Measurements from ENCODE around the gene ATP9A. TPM values are rescaled to one million over a fixed set of nuclear protein-coding genes. Genes with fewer than 3 reads are reported as not detected.

Gene ATP9A
- total RNA-seq, 1 donor from 2014 or later: 35.8 TPM

DNA sequence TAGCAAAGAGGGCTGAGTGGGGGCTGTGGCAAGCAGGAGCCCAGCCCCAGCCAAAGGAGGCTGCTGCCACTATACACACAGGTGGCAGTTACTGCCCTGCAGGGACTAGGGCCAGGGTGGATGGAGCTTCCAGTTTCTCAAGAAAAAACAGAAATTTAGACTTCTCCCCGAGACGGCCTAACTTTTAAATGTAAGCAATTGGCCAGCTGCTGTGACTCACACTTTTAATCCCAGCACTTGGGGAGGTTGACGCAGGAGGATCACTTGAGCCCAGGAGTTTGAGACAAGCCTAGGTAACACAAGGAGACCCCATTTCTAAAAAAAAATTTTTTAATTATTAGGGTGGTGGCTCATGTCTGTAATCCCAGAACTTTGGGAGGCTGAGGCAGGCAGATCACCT lies 127.4 kb downstream of the ATP9A start:
- Histone ChIP-seq H3K4me3 (no peak overlapping the region), H3K4me1 (no peaks in the 10 kb centered on the region), H3K27ac (no peak overlapping the region), H3K9me3 (no peaks in the 10 kb centered on the region), H3K27me3 (no peaks in the 10 kb centered on the region), H3K36me3 (no peaks in the 10 kb centered on the region)
- no peak for DNase-seq (ENCODE audit: extremely low spot score in 2 of 2)
- no peak for TF ChIP-seq POLR2A (IDR thresholded peaks at IDR 0.05)
- TF ChIP-seq, protein P1, sequence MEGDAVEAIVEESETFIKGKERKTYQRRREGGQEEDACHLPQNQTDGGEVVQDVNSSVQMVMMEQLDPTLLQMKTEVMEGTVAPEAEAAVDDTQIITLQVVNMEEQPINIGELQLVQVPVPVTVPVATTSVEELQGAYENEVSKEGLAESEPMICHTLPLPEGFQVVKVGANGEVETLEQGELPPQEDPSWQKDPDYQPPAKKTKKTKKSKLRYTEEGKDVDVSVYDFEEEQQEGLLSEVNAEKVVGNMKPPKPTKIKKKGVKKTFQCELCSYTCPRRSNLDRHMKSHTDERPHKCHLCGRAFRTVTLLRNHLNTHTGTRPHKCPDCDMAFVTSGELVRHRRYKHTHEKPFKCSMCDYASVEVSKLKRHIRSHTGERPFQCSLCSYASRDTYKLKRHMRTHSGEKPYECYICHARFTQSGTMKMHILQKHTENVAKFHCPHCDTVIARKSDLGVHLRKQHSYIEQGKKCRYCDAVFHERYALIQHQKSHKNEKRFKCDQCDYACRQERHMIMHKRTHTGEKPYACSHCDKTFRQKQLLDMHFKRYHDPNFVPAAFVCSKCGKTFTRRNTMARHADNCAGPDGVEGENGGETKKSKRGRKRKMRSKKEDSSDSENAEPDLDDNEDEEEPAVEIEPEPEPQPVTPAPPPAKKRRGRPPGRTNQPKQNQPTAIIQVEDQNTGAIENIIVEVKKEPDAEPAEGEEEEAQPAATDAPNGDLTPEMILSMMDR (IDR thresholded peaks at IDR 0.05): no peak
- TF ChIP-seq POLR2AphosphoS5 (IDR thresholded peaks at IDR 0.05; ENCODE audit: insufficient read depth in 1 of 2, low read depth in 1 of 2): no peak
- intact Hi-C loops (cut with DNase I): loop anchor here (10.0 kb wide), 1 partner anchor 124 kb away; the partner anchor contains the start of gene ATP9A

DNA sequence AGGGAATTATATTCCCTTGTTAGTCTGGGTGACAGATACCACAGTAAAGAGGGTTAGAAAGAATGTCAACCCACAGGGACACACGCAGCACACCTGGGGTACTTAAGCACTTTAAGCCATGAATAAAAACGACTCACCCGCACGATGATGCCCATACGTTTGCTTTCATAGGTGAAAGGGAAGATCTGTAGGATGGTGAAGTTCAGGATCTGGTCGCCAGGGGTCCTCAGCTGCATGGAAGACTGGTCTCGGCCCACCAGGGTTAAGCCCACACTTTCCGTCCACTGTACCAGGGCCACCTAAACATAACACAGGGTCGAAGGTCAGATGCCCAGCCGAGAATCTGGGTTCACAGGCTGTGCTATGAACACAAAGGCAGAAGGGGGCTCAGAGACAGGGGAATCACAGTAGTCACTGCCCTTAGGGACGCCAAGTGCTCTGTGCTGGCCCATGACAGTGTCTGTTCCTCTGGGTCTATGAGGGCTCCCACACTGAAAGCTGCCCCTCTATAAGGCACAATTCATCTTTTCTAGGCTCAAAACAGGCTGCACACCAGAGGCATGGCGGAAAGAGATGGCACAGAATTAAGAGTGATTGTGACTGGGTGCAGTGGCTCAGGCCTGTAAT lies 128.9 kb downstream of the ATP9A start:
- TF ChIP-seq POLR2AphosphoS5 (IDR thresholded peaks at IDR 0.05; ENCODE audit: insufficient read depth in 1 of 2, low read depth in 1 of 2) (no peak), POLR2A (IDR thresholded peaks at IDR 0.05) (no peak)
- TF ChIP-seq, protein P1 (IDR thresholded peaks at IDR 0.05): peak; percentile 57 to 82 (median 78)
- H3K27me3 ChIP-seq: no peaks in the 10 kb centered on the region
- no peak overlapping the region for H3K27ac ChIP-seq
- no peak for DNase-seq (ENCODE audit: extremely low spot score in 2 of 2)
- H3K36me3 ChIP-seq: no peaks in the 10 kb centered on the region
- intact Hi-C loops (cut with DNase I): no loop called here
- H3K9me3 ChIP-seq: no peaks in the 10 kb centered on the region
- no peak overlapping the region for H3K4me3 ChIP-seq
- no peaks in the 10 kb centered on the region for H3K4me1 ChIP-seq

DNA sequence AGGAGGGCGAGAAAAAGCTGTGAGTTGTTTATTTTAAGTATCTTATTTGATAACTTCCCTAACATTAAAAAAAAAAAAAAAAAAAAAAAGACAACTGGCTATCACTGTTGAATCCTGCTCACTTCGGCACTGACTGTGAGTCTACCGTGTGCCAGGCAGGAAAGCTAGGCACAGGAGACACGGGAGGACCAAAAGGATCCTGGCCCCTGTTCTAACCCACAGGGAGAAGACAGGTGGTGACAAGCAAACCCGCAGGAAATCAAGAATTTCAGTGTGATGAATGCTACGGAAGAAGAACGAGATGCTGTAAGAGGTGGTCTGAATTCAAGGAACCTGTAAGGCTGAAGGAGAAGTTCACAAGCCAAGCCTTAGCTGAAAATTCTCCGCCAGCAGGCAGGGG lies 130.9 kb downstream of the ATP9A start:
- no peaks in the 10 kb centered on the region for H3K27me3 ChIP-seq
- H3K4me1 ChIP-seq: peaks cover 8% of the 10 kb centered on the region
- TF ChIP-seq POLR2AphosphoS5 (IDR thresholded peaks at IDR 0.05; ENCODE audit: insufficient read depth in 1 of 2, low read depth in 1 of 2) (no peak), POLR2A (IDR thresholded peaks at IDR 0.05) (no peak)
- TF ChIP-seq, protein P1 (IDR thresholded peaks at IDR 0.05): no peak
- H3K4me3 ChIP-seq: no peak overlapping the region
- no peak overlapping the region for H3K27ac ChIP-seq
- intact Hi-C loops (cut with DNase I): no loop called here
- no peak for DNase-seq (ENCODE audit: extremely low spot score in 2 of 2)
- H3K36me3 ChIP-seq: no peaks in the 10 kb centered on the region
- H3K9me3 ChIP-seq: no peaks in the 10 kb centered on the region

DNA sequence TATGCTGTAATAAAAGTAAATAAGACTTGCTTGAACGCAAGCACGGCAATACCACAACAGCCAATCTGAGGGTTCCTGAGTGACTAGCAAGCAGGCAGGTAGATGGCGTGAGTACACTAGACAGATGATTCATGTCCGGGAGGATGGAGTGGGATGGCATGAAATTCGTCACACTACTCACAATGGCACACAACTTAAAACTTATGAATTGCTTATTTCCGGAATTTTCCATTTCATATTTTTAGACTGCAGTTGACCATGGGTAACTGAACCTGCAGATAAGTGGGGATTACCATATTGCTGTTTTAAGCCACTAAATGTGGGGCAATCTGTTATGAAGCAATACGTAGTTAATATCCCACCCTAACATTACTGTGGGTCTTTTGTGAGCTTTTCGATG lies 132.1 kb downstream of the ATP9A start:
- TF ChIP-seq POLR2A (IDR thresholded peaks at IDR 0.05) (no peak), POLR2AphosphoS5 (IDR thresholded peaks at IDR 0.05; ENCODE audit: insufficient read depth in 1 of 2, low read depth in 1 of 2) (no peak)
- TF ChIP-seq, protein P1 (IDR thresholded peaks at IDR 0.05): no peak
- Histone ChIP-seq H3K27me3 (no peaks in the 10 kb centered on the region), H3K9me3 (no peaks in the 10 kb centered on the region), H3K27ac (no peak overlapping the region), H3K4me3 (no peak overlapping the region), H3K4me1 (peaks cover 19% of the 10 kb centered on the region), H3K36me3 (no peaks in the 10 kb centered on the region)
- DNase-seq (ENCODE audit: extremely low spot score in 2 of 2): no peak
- intact Hi-C loops (cut with DNase I): no loop called here

DNA sequence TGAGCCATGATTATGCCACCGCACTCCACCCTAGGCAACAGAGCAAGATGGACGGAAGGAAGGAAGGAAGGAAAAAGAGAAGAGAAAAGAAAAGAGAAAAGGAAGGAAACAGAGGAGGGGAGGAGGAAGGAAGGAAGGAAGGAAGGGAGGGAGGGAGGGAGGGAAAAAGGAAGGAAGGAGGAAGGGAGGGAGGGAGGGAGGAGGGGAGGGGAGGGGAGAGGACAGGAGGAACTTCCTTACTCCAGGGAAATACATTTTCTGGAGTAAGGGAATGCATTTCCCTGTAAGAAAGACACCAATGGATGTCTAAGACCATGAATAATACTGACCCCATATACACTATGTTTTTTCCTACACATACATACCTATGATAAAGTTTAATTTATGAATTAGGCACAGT lies 132.5 kb downstream of the ATP9A start:
- intact Hi-C loops (cut with DNase I): no loop called here
- H3K9me3 ChIP-seq: no peaks in the 10 kb centered on the region
- DNase-seq (ENCODE audit: extremely low spot score in 2 of 2): no peak
- H3K4me1 ChIP-seq: peaks cover 23% of the 10 kb centered on the region
- H3K27ac ChIP-seq: no peak overlapping the region
- H3K4me3 ChIP-seq: no peak overlapping the region
- TF ChIP-seq, protein P1 (IDR thresholded peaks at IDR 0.05): no peak
- TF ChIP-seq POLR2A (IDR thresholded peaks at IDR 0.05) (no peak), POLR2AphosphoS5 (IDR thresholded peaks at IDR 0.05; ENCODE audit: insufficient read depth in 1 of 2, low read depth in 1 of 2) (no peak)
- H3K36me3 ChIP-seq: no peaks in the 10 kb centered on the region
- no peaks in the 10 kb centered on the region for H3K27me3 ChIP-seq
